Measurements from ENCODE around the gene DOLPP1.

Gene DOLPP1

DNA sequence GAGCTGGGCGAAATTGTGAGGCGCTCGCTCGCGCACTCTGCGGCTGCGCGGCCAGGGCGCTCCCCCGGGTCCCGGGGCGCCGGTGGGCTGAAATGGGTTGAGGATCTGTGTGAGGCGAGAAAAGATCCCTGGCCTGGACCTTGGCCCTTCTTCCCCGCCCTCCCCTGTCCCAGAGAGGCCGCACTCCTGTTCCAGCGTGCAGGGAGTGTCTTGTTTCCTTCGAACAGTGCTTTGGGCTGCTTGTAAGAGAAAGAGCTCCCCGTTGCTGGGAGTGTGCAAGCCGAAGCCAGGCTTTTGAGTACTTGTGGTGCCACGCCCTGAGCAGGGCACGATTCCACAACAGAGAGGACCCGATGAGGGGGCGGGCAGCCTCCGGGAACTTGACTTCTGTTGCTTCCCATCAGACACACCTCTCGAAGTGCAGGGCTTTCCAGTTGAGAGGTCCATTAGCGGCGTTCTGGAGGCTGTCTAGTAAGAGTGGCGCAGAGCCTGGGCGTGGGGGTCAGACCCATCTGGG, 535 bp downstream of the DOLPP1 start:
- Histone ChIP-seq H3K79me2 (ENCODE audit: insufficient read depth, low read length) (peaks cover 26% of the 10 kb centered on the region), H3K9me3 (ENCODE audit: insufficient read depth, low read length) (no peaks in the 10 kb centered on the region), H3K9ac (ENCODE audit: low read length) (peak overlapping the region; percentile 82), H3K9me2 (replicated peaks; ENCODE audit: insufficient read depth, low read length) (no peaks in the 10 kb centered on the region), H3F3A (ENCODE audit: insufficient read depth) (no peaks in the 10 kb centered on the region), H3K27ac (ENCODE audit: low read depth, low read length) (no peak overlapping the region; the same call in 1 of the 2 replicates), H3K4me2 (ENCODE audit: low read depth, low read length, poor library complexity, severe bottlenecking) (peak overlapping the region; percentile 88), H3K4me3 (ENCODE audit: insufficient read depth, low read length, poor library complexity, severe bottlenecking) (peak overlapping the region; percentile 81), H3K36me3 (ENCODE audit: low read length) (no peaks in the 10 kb centered on the region), H4K20me1 (ENCODE audit: low read depth, low read length) (no peaks in the 10 kb centered on the region), H2AFZ (ENCODE audit: low read depth, low read length, severe bottlenecking) (peak overlapping the region; percentile 78), H3K27me3 (ENCODE audit: low read length) (no peaks in the 10 kb centered on the region)
- no peak for TF ChIP-seq EZH2phosphoT487 (conservative IDR thresholded peaks at IDR 0.05; ENCODE audit: low read length)
- TF ChIP-seq, protein P1, sequence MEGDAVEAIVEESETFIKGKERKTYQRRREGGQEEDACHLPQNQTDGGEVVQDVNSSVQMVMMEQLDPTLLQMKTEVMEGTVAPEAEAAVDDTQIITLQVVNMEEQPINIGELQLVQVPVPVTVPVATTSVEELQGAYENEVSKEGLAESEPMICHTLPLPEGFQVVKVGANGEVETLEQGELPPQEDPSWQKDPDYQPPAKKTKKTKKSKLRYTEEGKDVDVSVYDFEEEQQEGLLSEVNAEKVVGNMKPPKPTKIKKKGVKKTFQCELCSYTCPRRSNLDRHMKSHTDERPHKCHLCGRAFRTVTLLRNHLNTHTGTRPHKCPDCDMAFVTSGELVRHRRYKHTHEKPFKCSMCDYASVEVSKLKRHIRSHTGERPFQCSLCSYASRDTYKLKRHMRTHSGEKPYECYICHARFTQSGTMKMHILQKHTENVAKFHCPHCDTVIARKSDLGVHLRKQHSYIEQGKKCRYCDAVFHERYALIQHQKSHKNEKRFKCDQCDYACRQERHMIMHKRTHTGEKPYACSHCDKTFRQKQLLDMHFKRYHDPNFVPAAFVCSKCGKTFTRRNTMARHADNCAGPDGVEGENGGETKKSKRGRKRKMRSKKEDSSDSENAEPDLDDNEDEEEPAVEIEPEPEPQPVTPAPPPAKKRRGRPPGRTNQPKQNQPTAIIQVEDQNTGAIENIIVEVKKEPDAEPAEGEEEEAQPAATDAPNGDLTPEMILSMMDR (IDR thresholded peaks at IDR 0.05; ENCODE audit: insufficient read depth, low read length, poor library complexity, severe bottlenecking): no peak

DNA sequence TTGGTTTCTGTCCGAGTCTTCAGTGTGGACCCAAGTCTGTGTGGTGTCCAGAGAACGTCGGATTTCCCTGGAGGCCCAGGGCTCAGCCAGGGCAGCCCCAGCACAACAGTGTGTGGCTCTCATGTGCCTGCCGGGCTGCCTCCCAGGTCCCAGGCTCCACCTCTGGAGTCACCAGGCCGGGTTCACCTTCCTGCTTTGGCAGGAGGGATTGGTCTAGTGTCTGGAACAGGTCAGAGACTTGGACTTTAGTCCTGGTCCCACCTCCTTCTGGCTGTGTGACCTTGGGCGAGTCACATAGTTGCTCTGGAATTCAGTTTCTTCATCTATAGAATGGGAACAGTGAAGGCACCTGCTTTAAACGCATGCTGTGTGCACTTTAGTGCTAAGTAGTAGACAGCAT, 3.2 kb downstream of the DOLPP1 start:
- no peaks in the 10 kb centered on the region for H3K9me3 ChIP-seq (ENCODE audit: insufficient read depth, low read length)
- H4K20me1 ChIP-seq (ENCODE audit: low read depth, low read length): no peaks in the 10 kb centered on the region
- H3K27me3 ChIP-seq (ENCODE audit: low read length): no peaks in the 10 kb centered on the region
- no peak overlapping the region for H3K4me3 ChIP-seq (ENCODE audit: insufficient read depth, low read length, poor library complexity, severe bottlenecking)
- no peak overlapping the region for H3K27ac ChIP-seq (ENCODE audit: low read depth, low read length)
- no peaks in the 10 kb centered on the region for H3K9me2 ChIP-seq (replicated peaks; ENCODE audit: insufficient read depth, low read length)
- peaks cover 26% of the 10 kb centered on the region for H3K79me2 ChIP-seq (ENCODE audit: insufficient read depth, low read length)
- no peak overlapping the region for H2AFZ ChIP-seq (ENCODE audit: low read depth, low read length, severe bottlenecking)
- H3K36me3 ChIP-seq (ENCODE audit: low read length): no peaks in the 10 kb centered on the region
- H3K4me2 ChIP-seq (ENCODE audit: low read depth, low read length, poor library complexity, severe bottlenecking): no peak overlapping the region
- no peak for TF ChIP-seq EZH2phosphoT487 (conservative IDR thresholded peaks at IDR 0.05; ENCODE audit: low read length)
- TF ChIP-seq, protein P1 (IDR thresholded peaks at IDR 0.05; ENCODE audit: insufficient read depth, low read length, poor library complexity, severe bottlenecking): no peak
- H3K9ac ChIP-seq (ENCODE audit: low read length): no peak overlapping the region
- H3F3A ChIP-seq (ENCODE audit: insufficient read depth): no peaks in the 10 kb centered on the region

DNA sequence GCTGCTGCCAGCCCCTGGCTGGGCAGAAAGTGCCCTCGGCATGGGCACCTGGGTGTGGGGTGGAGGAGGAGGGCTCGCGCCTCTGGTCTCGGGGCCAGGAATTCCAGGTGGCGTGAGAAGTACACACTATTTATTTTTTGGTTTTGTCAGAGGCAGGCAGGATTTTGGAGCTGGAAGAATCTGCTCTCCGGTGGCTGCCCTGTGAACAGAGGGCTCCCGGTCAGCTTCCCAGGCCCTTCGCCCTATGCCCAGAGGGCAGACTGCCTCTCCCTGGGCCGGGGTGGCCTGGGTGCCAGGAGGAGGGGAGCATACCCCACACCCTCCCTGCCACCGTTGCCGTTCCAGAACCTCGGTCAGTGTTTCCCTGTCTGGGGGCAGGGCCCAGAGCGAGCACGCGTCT, 8.3 kb downstream of the DOLPP1 start:
- no peaks in the 10 kb centered on the region for H3F3A ChIP-seq (ENCODE audit: insufficient read depth)
- no peak overlapping the region for H3K27ac ChIP-seq (ENCODE audit: low read depth, low read length)
- no peak overlapping the region for H3K4me3 ChIP-seq (ENCODE audit: insufficient read depth, low read length, poor library complexity, severe bottlenecking)
- H3K9ac ChIP-seq (ENCODE audit: low read length): no peak overlapping the region
- no peaks in the 10 kb centered on the region for H4K20me1 ChIP-seq (ENCODE audit: low read depth, low read length)
- no peak for TF ChIP-seq EZH2phosphoT487 (conservative IDR thresholded peaks at IDR 0.05; ENCODE audit: low read length)
- TF ChIP-seq, protein P1 (IDR thresholded peaks at IDR 0.05; ENCODE audit: insufficient read depth, low read length, poor library complexity, severe bottlenecking): no peak
- no peak overlapping the region for H2AFZ ChIP-seq (ENCODE audit: low read depth, low read length, severe bottlenecking)
- H3K4me2 ChIP-seq (ENCODE audit: low read depth, low read length, poor library complexity, severe bottlenecking): no peak overlapping the region
- no peaks in the 10 kb centered on the region for H3K79me2 ChIP-seq (ENCODE audit: insufficient read depth, low read length)
- no peaks in the 10 kb centered on the region for H3K27me3 ChIP-seq (ENCODE audit: low read length)
- H3K36me3 ChIP-seq (ENCODE audit: low read length): no peaks in the 10 kb centered on the region
- H3K9me3 ChIP-seq (ENCODE audit: insufficient read depth, low read length): no peaks in the 10 kb centered on the region
- no peaks in the 10 kb centered on the region for H3K9me2 ChIP-seq (replicated peaks; ENCODE audit: insufficient read depth, low read length)

Data from SU-DHL-6 (cell line).